ENCODE measurements around the gene PHKA2.
"Not testable (repeated sequence)": the region's sequence is repeated elsewhere in the genome, so short reads cannot be mapped to it uniquely, and the experiment has no call there.

PHKA2 gene

DNA sequence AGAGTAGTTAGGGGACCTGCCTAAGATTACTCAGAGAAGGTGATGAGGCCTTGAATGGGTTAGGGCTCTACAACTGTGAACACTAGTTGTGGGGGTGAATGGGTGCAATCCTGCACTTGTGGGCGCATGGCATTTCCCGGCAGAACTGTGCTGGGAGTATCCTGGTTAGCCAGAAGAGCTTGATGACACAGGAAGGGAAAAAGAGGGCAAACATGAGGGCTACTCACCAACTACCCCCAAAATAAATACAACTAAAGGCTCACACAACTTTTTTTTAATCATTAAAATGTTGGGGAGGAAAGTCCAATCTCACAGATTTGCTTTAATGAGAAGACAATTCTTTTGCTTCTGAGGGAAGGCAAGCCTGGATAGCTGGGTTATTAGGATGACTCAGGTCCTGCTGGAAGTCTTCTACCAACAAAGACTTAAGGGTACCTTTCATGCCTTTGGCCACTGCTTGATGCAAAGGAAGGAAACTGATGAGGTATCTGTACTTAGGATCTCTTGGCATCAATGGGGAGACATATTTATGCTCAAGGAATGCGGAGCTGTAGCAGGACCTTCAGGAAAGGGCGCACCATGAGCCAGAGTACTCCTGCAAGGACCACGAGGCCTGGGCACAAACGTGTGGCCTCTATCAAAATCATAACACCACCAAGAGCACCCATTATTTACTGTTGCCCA lies 2.6 kb downstream of the PHKA2 start:
- Histone ChIP-seq H3K27me3 (ENCODE audit: control insufficient read depth, insufficient read depth, low read length) (no peaks in the 10 kb centered on the region), H2AFZ (no peak overlapping the region), H3K4me3 (ENCODE audit: low read depth, low read length) (no peak overlapping the region), H3K36me3 (ENCODE audit: control insufficient read depth, insufficient read depth, low read length) (no peaks in the 10 kb centered on the region), H3K9me3 (ENCODE audit: control insufficient read depth, low read length) (no peaks in the 10 kb centered on the region), H3K27ac (no peak overlapping the region), H3K79me2 (peaks cover 3% of the 10 kb centered on the region), H3K4me1 (peaks cover 3% of the 10 kb centered on the region), H3K9ac (no peak overlapping the region), H3K4me2 (ENCODE audit: low read length) (no peak overlapping the region)
- TF ChIP-seq, protein P1, sequence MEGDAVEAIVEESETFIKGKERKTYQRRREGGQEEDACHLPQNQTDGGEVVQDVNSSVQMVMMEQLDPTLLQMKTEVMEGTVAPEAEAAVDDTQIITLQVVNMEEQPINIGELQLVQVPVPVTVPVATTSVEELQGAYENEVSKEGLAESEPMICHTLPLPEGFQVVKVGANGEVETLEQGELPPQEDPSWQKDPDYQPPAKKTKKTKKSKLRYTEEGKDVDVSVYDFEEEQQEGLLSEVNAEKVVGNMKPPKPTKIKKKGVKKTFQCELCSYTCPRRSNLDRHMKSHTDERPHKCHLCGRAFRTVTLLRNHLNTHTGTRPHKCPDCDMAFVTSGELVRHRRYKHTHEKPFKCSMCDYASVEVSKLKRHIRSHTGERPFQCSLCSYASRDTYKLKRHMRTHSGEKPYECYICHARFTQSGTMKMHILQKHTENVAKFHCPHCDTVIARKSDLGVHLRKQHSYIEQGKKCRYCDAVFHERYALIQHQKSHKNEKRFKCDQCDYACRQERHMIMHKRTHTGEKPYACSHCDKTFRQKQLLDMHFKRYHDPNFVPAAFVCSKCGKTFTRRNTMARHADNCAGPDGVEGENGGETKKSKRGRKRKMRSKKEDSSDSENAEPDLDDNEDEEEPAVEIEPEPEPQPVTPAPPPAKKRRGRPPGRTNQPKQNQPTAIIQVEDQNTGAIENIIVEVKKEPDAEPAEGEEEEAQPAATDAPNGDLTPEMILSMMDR (IDR thresholded peaks at IDR 0.05) = no peak

DNA sequence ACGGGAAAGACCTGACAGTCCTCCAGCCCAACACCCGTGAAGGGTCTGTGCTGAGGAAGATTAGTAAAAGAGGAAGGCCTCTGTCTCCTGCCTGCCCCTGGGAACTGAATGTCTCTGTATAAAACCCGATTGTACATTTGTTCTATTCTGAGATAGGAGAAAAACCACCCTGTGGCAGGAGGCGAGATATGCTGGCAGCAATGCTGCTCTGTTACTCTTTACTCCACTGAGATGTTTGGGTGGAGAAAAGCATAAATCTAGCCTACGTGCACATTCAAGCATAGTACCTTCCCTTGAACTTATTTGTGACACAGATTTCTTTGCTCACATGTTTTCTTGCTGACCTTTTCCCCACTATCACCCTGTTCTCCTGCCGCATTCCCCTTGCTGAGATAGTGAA lies 3.7 kb downstream of the PHKA2 start:
- not testable (repeated sequence) for H3K4me2 ChIP-seq (ENCODE audit: low read length); H3K4me3 ChIP-seq (ENCODE audit: low read depth, low read length); H2AFZ ChIP-seq; H3K27me3 ChIP-seq (ENCODE audit: control insufficient read depth, insufficient read depth, low read length); H3K79me2 ChIP-seq; H3K27ac ChIP-seq; H3K9me3 ChIP-seq (ENCODE audit: control insufficient read depth, low read length); H3K4me1 ChIP-seq; H3K36me3 ChIP-seq (ENCODE audit: control insufficient read depth, insufficient read depth, low read length); H3K9ac ChIP-seq

DNA sequence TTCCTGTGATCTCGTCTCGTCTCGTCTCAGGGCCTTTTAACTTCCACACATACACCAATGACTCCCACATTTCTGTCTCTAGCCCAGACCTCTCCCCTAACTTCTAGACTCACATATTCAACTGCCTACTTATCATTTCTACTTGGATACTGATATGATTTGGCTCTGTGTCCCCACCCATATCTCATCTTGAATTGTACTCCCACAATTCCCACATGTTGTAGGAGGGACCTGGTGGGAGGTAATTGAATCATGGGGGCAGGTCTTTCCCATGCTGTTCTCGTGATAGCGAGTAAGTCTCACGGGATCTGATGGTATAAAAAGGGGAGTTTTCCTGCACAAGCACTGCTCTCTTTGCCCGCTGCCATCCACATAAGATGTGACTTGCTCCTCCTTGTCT lies 8.9 kb downstream of the PHKA2 start:
- H3K9me3 ChIP-seq (ENCODE audit: control insufficient read depth, low read length) = no peaks in the 10 kb centered on the region
- H3K36me3 ChIP-seq (ENCODE audit: control insufficient read depth, insufficient read depth, low read length) = no peaks in the 10 kb centered on the region
- no peak overlapping the region for H3K4me3 ChIP-seq (ENCODE audit: low read depth, low read length)
- no peak overlapping the region for H3K4me2 ChIP-seq (ENCODE audit: low read length)
- peaks cover 2% of the 10 kb centered on the region for H3K4me1 ChIP-seq
- H3K9ac ChIP-seq = no peak overlapping the region
- H3K79me2 ChIP-seq = peaks cover 5% of the 10 kb centered on the region
- no peaks in the 10 kb centered on the region for H3K27me3 ChIP-seq (ENCODE audit: control insufficient read depth, insufficient read depth, low read length)
- no peak overlapping the region for H2AFZ ChIP-seq
- TF ChIP-seq, protein P1 (IDR thresholded peaks at IDR 0.05) = no peak
- no peak overlapping the region for H3K27ac ChIP-seq

DNA sequence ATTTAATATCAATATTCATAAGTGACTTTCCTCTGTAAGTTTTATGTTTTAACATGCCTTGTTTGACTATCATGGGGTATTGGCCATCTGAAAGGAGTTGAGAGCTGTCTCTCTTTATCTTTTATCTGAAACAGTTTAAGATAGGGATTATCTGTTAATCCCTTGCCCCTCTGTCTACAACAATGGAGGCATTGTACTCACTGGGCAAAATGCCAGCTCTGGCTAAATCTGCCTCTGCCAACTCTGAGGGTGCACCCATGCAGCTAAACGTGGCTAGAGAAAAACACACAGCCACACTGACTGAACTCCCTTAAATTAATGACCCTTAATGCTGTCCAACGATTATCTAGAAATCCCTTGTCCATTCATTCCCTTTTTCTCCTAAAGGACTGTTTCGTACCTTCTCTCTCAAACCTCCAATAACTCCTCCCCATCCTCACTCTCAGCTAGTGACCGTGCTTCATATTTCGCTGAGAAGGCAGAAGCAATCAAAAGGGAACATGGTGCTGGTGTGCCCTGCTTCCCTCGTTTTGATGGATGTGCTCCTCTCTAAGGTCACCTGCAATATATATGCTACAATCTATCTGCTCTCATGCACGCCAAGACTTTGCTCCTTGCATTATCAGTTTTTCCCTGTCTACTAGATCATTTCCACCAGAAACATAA lies 10.3 kb downstream of the PHKA2 start:
- Histone ChIP-seq H3K4me2 (ENCODE audit: low read length) (no peak overlapping the region), H3K36me3 (ENCODE audit: control insufficient read depth, insufficient read depth, low read length) (no peaks in the 10 kb centered on the region), H3K27me3 (ENCODE audit: control insufficient read depth, insufficient read depth, low read length) (no peaks in the 10 kb centered on the region), H2AFZ (no peak overlapping the region), H3K9ac (no peak overlapping the region), H3K4me1 (peaks cover 2% of the 10 kb centered on the region), H3K79me2 (peaks cover 7% of the 10 kb centered on the region), H3K4me3 (ENCODE audit: low read depth, low read length) (no peak overlapping the region), H3K27ac (no peak overlapping the region), H3K9me3 (ENCODE audit: control insufficient read depth, low read length) (no peaks in the 10 kb centered on the region)
- TF ChIP-seq, protein P1 (IDR thresholded peaks at IDR 0.05) = no peak

DNA sequence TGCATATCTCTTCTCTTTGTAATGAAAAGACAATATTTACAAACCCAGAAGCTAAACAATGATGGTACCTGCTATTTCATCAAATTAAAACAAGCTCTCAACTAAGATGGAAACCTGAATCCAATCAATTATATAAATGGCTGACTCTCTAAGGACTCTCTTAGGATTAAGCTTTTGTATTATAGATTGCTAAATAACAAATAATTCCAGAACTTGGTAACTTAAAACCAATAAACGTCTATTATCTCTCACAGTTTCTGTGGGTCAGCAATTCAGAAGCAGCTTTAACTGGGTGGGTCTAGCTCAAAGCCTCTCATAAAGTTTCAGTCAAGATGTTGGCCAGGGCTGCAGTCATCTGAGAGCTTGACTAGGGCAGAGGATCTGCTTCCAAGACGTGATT lies 12.4 kb downstream of the PHKA2 start:
- H3K27me3 ChIP-seq (ENCODE audit: control insufficient read depth, insufficient read depth, low read length) = no peaks in the 10 kb centered on the region
- no peak overlapping the region for H3K4me2 ChIP-seq (ENCODE audit: low read length)
- no peaks in the 10 kb centered on the region for H3K36me3 ChIP-seq (ENCODE audit: control insufficient read depth, insufficient read depth, low read length)
- H3K9me3 ChIP-seq (ENCODE audit: control insufficient read depth, low read length) = no peaks in the 10 kb centered on the region
- H2AFZ ChIP-seq = no peak overlapping the region
- H3K79me2 ChIP-seq = peaks cover 9% of the 10 kb centered on the region
- no peak overlapping the region for H3K9ac ChIP-seq
- H3K27ac ChIP-seq = no peak overlapping the region
- H3K4me3 ChIP-seq (ENCODE audit: low read depth, low read length) = no peak overlapping the region
- peaks cover 2% of the 10 kb centered on the region for H3K4me1 ChIP-seq
- TF ChIP-seq, protein P1 (IDR thresholded peaks at IDR 0.05) = no peak
